GM18502 (cell line): Measurements from ENCODE around the gene GSE1.
A peak's percentile ranks its signal among the peaks of the same experiment; 100 is the strongest.

Experiments used
- ATAC-seq: cut with Tn5 transposase; IDR thresholded peaks from one replicate; pipeline ENCODE4 v1.9.1; 2021; ENCODE audit warnings: mild to moderate bottlenecking; ENCODE audit not compliant: unreplicated experiment, poor library complexity

The GSE1 gene

GRCh38 chr16:85615852-85616606, 2.9 kb downstream of the GSE1 start:
- peak; percentile 39 for ATAC-seq

- no peak for ATAC-seq
Measured at GRCh38 chr16:85616607-85617321, 3.6 kb downstream of the GSE1 start.

- ATAC-seq, result no peak
Measured at GRCh38 chr16:85617948-85618347, 4.8 kb downstream of the GSE1 start.

GRCh38 chr16:85618521-85618920, 5.4 kb downstream of the GSE1 start:
- no peak for ATAC-seq

GRCh38 chr16:85619101-85619891, 6.2 kb downstream of the GSE1 start:
- no peak for ATAC-seq

- ATAC-seq, result no peak
Measured at GRCh38 chr16:85620374-85620773, 7.3 kb downstream of the GSE1 start.

- ATAC-seq, result no peak
Measured at GRCh38 chr16:85621698-85622428, 8.7 kb downstream of the GSE1 start.

- ATAC-seq, result no peak
Measured at GRCh38 chr16:85622683-85623082, 9.6 kb downstream of the GSE1 start.

GRCh38 chr16:85623250-85623649, 10.1 kb downstream of the GSE1 start:
- no peak for ATAC-seq

GRCh38 chr16:85623997-85624601, 11.0 kb downstream of the GSE1 start:
- ATAC-seq, result no peak

- ATAC-seq, result no peak
Measured at GRCh38 chr16:85624646-85625045, 11.5 kb downstream of the GSE1 start.

GRCh38 chr16:85625053-85625452, 11.9 kb downstream of the GSE1 start:
- no peak for ATAC-seq

- no peak for ATAC-seq
Measured at GRCh38 chr16:85625485-85626117, 12.5 kb downstream of the GSE1 start.

- ATAC-seq, result no peak
Measured at GRCh38 chr16:85626191-85626981, 13.3 kb downstream of the GSE1 start.

GRCh38 chr16:85627089-85627488, 14.0 kb downstream of the GSE1 start:
- no peak for ATAC-seq

- no peak for ATAC-seq
Measured at GRCh38 chr16:85627526-85628264, 14.6 kb downstream of the GSE1 start.

GRCh38 chr16:85628265-85628556, 15.1 kb downstream of the GSE1 start:
- no peak for ATAC-seq

- ATAC-seq, result no peak
Measured at GRCh38 chr16:85628645-85629044, 15.5 kb downstream of the GSE1 start.
